Putamen (tissue), 1 donor: ENCODE results near the gene COPG2.

Experiments
- DNase-seq: peaks from one replicate; pipeline ENCODE4 v3.0.0-alpha.2; 2016; ENCODE audit warnings: low spot score

Gene COPG2

DNA sequence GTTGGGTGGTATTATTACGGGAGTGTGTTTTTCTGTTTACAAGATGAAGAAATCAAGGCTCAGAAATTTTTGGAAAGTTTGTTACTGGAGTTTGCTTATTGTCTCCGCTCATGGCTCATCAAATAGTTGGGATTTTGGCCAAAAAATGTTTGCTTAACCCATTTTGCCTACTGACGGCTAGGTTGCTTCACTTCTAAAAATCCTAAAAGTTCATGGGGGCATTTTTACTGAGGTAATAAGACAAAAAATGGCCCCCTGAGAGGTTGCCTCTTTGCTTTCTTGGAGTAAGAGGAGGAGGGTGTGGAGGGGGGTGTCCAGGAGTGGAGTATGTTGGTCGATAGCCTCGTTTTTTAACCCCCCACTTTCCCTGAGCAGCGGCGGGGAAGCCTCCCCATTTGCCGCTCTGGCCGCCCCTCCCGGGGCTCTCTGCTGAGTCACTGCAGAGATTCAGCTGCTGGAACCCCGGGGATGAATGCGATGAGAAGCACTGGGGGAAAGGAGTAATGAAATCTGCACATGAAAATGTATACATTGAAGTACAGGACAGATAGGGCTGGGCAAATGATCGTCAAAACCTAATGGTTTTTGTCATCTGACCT is 175.2 kb downstream of the COPG2 start:
- DNase-seq: no peak

DNA sequence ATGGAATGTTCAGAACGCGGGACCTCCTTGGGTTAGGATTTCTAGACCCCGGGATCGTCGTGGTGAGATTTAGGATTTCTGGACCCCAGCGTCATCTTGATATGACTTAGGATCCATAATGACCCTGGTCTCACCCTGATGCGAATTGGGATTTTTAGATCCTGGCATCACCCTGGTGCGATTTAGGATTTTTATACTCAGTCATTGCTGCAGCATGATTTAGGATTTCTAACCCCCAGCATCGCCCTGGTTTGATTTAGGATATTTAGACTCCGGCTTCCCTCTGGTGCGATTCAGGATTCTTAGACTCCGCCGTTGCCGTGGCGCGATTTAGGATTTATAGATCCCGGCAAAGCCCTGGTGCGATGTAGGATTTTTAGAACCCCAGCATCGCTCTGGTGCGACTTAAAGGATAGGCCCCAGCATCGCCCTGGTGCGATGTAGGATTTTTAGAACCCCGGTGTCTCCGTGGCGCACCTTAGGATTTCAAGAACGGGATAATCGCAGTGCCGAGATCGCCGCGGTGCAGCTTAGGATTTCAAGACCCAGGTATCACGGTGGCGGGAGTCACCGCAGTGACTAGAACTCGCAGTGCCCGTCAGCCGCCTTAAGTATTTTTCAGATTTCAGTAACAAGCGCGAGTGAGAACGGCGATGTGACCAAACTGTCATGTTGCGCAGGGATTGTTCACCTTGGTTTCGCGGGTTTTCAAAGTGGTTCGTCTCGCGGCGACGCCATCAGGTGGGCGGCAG is 175.8 kb downstream of the COPG2 start:
- no peak for DNase-seq

DNA sequence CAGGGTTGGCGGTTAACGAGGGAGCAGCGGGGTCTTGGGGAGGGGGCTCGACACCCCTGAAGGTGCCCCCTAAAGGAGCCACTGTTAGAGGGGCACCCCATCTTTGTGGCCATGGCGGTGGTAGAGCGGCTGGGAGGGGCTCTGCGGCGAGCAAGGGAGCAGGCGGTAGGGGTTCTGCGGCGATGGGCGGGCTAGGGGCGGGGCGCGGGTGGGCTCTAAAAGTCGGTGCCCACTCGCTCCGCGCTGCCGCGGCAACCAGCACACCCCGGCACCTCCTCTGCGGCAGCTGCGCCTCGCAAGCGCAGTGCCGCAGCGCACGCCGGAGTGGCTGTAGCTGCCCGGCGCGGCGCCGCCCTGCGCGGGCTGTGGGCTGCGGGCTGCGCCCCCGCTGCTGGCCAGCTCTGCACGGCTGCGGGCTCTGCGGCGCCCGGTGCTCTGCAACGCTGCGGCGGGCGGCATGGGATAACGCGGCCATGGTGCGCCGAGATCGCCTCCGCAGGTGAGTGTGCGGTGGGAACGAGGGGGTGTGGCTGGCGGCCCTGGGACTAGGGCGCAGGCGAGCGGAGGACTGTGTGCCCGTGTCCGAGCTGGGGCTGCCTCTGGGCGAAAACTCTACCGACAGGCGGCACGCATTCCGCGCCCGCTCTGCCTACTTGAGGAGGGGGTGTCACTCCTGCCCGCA is 176.6 kb downstream of the COPG2 start, which contains the start of gene MEST:
TSS of gene MEST (plus strand) at position 245 of the 682 bp plus-strand sequence. CDS start at position 474, 229 bp downstream.
- peak; percentile 18 for DNase-seq

DNA sequence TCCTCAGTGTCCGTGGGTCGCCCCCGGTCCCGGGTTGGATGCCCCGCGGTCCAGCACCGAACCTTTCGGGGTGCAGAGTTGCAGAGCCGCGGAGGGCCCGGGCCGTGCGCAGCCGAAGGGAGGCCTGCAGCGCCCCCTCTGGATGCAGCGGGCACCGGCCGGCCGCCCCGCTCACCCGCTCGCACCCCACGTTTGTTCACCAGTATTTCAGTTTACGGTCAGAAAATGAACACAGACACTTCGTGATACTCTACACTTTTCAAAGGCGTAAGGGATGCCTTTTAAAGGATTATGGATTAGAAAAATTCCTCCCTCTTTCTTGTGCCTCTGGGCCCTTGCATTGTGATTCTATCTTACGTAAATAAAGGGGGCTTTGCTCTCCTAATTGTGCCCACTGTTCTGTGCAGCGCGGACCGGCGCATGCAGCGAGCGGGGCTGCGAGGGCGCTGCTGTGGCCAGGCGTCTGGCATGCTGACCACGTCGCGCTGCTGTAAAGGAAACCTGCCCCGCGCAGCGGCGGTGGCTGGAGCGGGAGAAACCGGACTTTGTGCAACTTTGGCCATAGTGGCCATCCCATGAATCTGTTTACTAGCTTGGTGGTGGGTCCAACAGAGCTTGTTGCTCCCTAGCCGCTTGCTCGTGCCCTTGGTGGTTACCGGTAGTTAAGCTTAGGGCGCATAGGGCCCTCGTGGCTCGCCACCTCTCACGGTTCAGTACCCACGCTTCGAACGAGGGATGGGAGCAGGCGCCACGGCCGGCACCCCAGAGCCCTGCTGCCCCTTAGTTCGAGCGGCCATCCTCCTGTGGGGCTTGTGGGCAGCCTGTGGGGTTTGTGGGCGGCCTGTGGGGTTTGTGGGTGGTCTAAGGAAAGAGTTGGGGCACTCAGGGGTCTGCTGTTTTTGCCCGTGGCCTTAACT is 177.4 kb downstream of the COPG2 start:
- DNase-seq: peak; percentile 26

DNA sequence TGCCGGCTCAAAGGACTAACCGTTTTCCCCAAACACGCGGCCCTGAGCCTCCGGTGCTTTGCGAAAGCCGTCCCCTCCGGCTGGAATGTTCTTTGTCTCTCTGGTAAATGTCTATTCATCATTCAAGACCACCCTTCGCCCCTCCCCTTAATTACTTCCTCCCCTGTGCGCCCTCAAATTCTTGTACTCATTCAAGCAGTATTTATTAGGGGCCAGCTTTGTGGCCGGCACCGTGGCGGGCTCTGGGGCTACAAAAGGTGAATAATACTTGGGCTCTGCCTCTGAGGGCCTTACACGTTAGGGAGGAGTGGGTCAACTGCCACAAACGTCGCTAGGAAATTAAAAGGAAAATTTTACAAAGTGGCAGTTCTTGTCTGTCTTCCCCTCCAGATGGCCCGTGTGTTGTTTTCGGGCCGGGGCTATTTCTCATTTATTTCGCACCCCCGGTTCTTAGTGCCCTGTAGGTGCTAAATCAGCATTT is 178.2 kb downstream of the COPG2 start:
- no peak for DNase-seq

DNA sequence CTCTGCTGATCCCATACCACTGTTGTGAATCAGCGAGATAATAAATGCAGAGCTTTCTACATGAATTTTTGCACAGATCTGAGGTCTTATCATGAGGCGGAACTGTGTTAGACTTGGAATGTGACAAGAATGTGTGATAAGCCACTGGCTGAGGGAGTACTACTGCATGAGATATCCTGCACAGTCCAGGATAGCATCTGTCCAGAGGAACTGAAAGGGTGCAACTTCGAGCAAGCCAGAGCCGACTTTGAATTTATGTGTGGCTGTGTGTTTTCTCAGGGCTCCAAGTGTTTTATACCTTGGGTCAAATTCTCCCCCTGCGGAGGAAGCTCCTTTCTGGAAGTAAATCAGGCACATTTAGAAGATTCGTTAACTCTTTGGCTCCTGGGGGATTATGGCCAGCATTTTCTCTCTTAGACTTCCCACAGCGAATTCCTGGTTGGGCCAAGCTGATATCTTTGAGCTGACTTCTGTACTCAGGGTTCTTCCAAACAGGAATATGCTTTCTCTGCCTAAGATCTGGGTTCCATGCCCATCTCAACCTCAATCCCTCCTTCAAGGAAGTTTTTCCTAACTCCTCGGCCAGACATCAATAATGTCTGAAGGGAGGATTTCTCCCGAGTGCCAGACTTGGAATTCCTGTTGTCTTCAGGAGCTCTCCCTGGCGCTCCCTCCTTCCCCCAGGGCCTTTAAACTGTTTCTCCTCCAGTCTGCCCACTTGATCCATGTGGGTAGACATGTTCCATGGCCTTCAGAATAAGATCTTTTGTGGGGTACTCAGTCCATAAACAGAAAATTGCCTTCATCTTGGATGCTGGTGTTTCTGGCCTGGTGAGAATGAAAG is 179.2 kb downstream of the COPG2 start:
- no peak for DNase-seq

DNA sequence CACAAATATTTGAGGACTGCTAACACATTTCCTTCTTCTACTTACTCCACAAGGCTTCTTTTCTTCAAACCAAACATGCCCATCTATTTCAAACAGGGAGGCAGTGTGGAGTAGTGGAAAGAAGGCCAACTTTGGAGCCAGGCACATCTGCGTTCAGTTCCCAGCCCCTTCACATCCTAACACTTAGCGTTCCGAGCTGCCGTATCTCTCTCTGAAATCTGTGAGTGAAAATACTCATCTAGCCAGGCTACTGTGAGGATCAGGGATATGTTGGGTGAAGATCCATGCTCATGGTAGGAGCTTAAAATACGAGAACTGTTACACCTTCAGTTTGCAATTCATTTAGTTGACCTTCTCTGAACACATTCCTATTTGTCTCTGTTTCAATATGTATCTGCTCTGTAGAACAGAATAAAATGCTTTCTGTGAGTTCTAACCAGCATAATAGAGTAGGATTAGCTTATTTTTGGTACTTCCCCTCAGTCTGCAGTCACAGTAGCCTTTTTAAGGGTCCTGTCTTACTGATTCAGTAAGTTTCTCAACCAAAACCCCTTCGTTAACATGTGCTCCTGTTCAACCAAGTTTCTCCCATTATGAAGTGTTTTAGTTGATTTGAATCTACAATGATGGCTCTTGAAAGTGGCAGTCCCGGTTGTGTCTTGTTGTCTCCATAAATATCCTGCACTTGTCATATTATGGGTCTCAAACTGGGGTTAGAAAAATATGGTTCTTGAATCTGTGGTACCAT is 180.0 kb downstream of the COPG2 start:
- DNase-seq: no peak

DNA sequence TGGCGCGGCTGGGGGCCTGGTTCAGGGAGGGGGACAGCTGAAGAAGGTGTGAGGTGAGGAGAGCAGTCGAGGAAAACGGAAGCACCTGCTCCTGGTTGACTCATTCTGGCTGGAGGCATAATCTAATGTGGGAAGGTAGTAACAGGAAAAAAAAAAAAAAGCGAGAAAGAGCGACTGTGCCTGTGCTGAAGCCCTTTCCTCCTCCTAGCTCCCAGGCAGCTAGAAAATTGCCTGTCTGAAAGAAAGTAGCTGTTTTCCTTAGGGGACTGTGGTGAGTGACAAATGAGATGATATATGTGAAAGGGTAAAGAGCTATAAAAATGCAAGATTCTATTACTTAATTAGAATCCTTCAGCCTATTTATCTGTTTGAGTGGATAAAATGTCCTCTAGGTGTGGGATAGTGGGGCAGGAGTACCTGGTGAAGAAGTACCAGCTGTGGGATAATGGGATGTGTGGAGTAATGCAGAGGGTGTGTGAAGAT is 181.6 kb downstream of the COPG2 start:
- DNase-seq: no peak

DNA sequence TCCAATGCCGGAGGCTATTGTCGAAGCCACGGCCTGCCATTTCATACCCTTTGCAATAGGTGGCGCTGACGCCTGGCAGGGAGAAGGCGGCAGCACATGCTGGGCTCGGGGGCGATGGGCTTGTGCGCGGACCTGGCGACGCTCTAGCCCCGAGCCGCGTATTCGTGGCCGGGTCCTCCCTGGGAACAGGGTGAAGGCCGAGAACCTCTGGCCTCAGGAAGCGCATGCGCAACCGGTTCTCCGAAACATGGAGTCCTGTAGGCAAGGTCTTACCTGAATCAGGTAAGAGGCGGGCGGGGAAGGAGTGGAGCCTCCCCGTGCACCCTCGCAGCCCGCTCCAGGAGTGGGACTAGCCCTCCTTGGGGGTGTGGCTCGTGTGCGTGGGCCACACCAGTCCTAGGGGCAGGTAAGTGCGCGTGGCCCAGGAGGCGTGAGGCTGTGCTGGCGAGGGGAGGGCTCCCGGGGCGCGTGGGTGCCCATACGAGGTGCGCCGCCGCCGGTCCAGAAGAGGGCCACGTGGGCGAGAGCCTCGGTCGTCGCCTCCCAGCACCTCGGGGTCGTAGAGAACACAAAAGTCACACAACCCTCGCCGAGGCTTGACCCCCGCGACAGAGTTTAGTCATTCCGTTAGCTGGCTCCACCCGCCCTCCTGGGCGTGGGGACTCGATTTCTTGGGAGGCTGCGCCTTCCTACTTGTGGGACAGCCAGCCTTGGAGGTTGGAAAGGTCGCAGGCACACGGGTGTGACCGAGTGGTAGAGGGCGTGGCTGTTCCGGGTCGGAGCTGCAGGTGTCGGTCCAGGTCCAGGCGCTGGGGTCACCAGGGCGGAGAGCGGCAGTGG is 182.2 kb downstream of the COPG2 start:
- DNase-seq: peak; percentile 37

DNA sequence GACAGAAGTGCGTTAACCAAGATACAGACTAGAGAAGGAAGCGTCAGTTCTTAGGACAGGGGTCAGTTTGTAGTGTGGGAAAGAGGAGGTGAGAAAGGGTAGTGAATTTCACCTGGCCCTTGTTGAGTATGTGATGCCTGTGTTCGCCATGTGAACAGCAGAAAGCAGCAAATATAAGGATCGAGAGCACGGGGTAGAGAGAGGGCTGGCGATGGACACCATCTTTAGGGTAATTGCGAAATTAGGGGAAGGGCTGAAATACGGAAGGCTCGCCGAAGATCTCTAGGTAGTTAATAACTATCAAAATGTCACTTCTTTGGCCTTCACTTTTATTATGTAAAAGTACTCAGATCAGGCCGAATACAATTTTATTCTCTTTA is 182.8 kb downstream of the COPG2 start:
- DNase-seq: no peak

DNA sequence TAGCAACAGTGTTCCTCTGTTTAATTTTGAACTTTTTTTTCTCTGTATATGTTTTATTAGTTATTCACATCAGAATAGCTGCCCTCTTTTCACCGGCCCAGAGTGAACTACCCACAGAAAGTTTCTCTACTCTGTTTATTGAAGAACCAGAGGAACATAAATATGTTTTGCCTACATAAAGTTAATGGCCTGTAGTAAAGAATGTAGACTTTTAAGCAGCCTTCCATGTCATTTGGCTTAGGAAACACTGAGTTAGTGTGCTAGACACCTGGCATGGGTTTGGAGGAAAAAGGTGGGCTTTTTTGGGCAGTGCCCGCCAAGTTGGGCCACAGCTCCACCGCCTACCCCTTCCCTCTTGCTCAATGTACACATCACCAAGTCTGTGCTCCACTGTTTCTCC is 185.5 kb downstream of the COPG2 start:
- DNase-seq: no peak

DNA sequence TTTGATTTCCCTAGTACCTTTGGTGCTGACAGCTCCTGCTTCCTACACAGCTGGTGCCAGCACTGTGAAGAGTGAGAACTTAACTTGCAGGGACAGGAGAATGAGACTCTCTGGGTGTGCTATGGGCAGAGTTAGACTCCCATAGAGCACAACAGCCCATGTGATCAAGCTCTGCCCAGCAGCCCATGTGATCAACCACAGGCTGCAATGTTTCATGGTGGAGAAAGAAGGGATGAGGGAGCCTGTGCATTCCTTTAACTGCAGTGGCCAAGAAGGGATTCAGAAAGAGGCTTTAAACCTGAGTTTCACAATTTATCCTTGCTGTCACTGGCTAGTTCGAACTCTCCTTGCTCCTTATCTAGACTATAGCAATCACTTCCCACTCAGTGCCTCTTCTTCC is 186.7 kb downstream of the COPG2 start:
- DNase-seq: no peak

DNA sequence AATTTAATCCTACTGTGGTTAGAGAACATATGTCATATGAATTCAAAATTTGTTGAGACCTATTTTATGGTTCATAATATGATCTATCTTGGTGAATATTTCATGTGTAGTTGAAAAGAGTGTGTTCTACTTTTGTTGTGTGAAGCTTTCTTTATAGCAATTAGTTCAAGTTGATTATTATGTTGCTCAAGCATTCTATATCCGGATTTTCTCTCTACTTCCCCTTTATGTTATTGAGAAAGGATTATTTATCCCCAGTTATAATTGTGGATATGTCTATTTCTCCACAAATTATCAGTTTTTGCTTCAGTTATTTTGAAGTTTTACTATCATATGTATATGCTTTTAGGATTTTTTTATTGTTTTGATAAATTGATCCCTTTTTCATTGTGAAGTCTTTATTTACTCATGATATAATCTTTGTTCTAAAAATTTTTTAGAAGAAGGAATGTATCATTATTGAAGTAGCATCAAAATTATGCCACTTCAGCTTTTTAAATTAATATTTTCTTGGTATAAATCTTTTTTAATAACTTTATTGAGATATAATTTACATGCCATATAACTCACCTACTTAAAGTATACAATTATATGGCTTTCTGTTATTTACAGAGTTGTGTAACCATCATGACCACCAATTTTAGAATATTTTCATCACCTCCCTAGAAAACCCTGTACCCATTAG is 188.7 kb downstream of the COPG2 start:
- DNase-seq: no peak

DNA sequence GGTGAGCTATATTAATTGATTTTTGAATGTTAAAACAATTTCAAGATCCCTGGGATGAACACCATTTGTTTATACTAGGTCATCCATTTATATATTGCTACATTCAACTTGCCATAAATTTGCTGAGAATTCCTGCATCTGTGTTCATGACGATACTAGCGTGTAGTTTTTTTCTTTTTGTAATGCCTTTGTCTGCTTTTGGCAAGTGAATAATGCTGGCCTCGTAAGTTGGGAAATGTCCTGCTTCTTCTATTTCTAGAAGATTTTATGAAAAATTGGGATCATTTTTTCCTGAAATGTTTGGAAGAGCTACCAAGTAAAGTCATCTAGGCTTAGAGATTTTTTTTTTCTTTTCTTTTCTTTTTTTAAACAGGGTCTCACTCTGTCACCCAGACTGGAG is 189.6 kb downstream of the COPG2 start:
- DNase-seq: no peak

DNA sequence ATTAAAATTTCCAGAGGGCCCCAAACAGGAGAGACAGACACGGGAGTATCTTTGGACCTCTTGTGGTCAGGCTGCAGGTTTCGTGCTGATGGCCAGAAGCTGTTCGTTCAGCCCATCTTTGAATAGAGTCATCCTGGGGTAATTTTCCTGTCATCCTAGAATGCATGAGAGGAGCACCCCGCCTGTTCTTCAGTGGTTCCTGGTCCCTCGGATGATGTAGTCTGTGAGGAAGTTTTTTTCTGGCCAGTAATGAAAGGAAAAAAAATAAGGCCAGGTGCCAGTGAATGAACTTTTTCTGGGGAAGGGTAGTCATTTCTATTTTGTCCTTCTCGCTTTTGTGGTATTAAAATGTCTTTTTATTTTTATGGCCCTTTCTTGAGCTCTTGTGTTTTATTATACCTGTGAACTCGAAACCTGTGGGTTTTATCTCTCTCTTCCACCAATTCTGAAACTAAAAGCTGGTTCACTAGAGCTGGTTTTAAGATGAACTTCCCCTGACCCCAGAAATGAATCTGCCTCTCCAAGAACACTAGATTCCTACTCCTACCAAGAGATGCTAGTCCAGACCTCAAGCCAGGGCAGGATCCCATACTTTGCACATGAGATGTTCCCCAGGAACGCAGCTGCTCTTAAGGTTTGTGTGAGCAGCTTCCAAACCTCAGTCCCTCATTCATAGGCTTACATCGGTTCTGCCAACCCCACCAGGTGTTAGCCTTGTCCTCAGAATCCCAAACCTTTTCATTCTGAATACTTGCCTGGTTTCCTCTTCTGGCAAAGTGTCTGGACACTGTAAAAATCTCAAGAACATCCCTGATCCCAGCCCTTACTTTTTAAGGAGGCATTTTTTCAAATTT is 192.0 kb downstream of the COPG2 start:
- DNase-seq: no peak

DNA sequence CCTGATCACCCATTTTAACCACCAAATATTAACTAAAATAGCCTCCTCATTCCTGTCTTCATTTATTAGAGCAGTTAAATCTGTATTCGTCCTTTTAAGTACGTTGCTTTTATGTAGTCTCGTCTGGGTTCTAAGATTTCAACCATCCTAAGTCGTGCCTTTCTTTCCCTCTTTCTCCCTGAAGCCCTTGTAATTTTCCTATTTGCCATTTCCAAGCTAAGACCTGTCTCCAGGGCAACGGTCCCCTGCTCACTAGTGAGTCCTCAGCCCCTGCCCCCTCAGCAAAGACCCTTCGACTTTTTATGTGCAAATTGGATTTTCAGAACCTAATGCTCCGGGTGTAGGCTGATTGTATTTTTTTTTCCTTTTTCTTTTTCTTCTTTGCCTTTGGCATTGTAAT is 192.8 kb downstream of the COPG2 start:
- DNase-seq: no peak

DNA sequence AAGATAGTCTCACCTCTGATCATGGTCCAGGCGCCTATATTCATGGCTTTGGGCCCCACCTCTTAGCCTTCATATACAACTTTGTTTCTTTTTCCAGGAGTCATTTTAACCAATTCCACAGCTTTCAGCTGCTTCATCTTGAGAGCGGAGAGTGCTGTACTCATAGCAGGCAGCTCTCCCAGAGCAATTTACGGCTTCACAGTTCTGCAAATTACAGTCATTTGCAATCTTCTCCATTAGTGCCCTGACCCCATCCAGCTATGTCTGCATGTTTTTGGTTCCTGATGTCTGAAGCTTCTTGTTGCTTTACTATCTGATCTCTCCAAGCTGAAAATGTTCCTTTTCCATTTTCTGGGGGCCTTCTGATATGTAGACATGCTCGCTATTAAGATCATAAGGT is 194.7 kb downstream of the COPG2 start:
- DNase-seq: no peak

DNA sequence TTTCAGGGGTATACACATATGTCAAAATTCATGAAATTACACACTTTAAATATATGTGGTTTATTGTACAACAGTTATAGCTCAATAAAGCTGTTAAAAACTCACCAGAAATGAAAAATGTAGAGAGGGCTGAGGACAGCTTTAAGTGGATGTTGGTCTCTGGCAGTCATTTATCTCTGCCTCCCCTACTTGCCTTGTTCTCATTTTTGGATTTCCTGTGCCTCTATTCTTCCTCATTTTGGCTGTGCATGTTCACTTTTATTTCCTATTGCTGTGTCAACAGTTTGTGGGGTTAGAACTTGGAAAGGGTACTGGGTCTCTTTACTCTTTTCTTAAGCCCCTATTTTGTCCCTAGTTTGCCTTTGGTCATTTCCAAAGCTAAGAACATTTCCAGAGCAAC is 195.3 kb downstream of the COPG2 start:
- no peak for DNase-seq
